Activated CD8-positive, alpha-beta T cell treated with anti-CD3 and anti-CD28 coated beads for 36 hours (primary cell): Measurements from ENCODE around the gene CPLANE1. TPM values are rescaled to one million over a fixed set of nuclear protein-coding genes. Genes with fewer than 3 reads are reported as not detected.
A peak's percentile ranks its signal among the peaks of the same experiment; 100 is the strongest.
"Not testable (repeated sequence)": the region's sequence is repeated elsewhere in the genome, so short reads cannot be mapped to it uniquely, and the experiment has no call there.

Source experiments
- ATAC-seq: fragments of 200-7000 bp; cut with Tn5 transposase; one replicate; pipeline ENCODE4 v1.10.0; 2021; ENCODE audit warnings: mild to moderate bottlenecking, moderate library complexity
- CTCF ChIA-PET: fragments of 350-600 bp; sonication (Branson Sonifier 250); formaldehyde crosslinking; loops from one replicate; lab custom pipeline; 2021; ENCODE audit warnings: antibody characterized with exemption; lab: Charles Lee
- POLR2A ChIA-PET: fragments of 350-600 bp; sonication (Branson Sonifier 250); formaldehyde crosslinking; loops from one replicate; lab custom pipeline; 2021; ENCODE audit warnings: antibody characterized with exemption; lab: Charles Lee
- DNase-seq: peaks from one replicate; pipeline ENCODE4 v3.0.0-alpha.2; 2020
- H3K27ac Mint-ChIP-seq: one replicate; pipeline ENCODE4 v1.8.0; 2021; ENCODE audit warnings: mild to moderate bottlenecking, mixed read lengths
- H3K27me3 Mint-ChIP-seq: one replicate; pipeline ENCODE4 v1.8.0; 2021; ENCODE audit warnings: mixed read lengths
- H3K36me3 Mint-ChIP-seq: one replicate; pipeline ENCODE4 v1.8.0; 2021; ENCODE audit warnings: low read depth, mixed read lengths
- H3K4me1 Mint-ChIP-seq: one replicate; pipeline ENCODE4 v1.8.0; 2021; ENCODE audit warnings: low read depth, mixed read lengths
- H3K4me3 Mint-ChIP-seq: one replicate; pipeline ENCODE4 v1.8.0; 2021; ENCODE audit warnings: mild to moderate bottlenecking, moderate library complexity, mixed read lengths
- H3K9me3 Mint-ChIP-seq: one replicate; pipeline ENCODE4 v1.8.0; 2021; ENCODE audit warnings: mixed read lengths
- CTCF ChIP-seq: fragments of 200-600 bp; IDR thresholded peaks from one replicate; pipeline ENCODE4 v1.8.0; 2022; ENCODE audit warnings: antibody characterized with exemption, mild to moderate bottlenecking
- intact Hi-C: fragments of 100-400 bp; cut with micrococcal nuclease; formaldehyde crosslinking; loops from one replicate; pipeline ENCODE4 v1.10.0; 2022
- total RNA-seq, 2 experiments: library from RNA; stranded (reverse); gene quantifications; one replicate each; pipeline ENCODE4 v1.2.3, GENCODE V29; 2021

CPLANE1 gene
- total RNA-seq, 2 experiments from 2014 or later: 4.8 to 4.9 TPM

GRCh38 chr5:37247496-37247895 lies 1.7 kb downstream of the CPLANE1 start:
- ChIA-PET CTCF (interaction anchor here (0.7 kb wide), 1 partner anchor 52 kb away, joined by 3 read pairs; no protein-coding TSS in a partner anchor), POLR2A (no interaction called here)
- no peaks in the 10 kb centered on the region for H3K27me3 Mint-ChIP-seq
- no peak for TF ChIP-seq CTCF
- peaks cover 13% of the 10 kb centered on the region for H3K4me1 Mint-ChIP-seq
- no peak for DNase-seq
- no peak overlapping the region for H3K27ac Mint-ChIP-seq
- no peaks in the 10 kb centered on the region for H3K36me3 Mint-ChIP-seq
- intact Hi-C loops: no loop called here
- ATAC-seq: no peak
- no peaks in the 10 kb centered on the region for H3K9me3 Mint-ChIP-seq
- H3K4me3 Mint-ChIP-seq: peak overlapping the region; percentile 47

DNA sequence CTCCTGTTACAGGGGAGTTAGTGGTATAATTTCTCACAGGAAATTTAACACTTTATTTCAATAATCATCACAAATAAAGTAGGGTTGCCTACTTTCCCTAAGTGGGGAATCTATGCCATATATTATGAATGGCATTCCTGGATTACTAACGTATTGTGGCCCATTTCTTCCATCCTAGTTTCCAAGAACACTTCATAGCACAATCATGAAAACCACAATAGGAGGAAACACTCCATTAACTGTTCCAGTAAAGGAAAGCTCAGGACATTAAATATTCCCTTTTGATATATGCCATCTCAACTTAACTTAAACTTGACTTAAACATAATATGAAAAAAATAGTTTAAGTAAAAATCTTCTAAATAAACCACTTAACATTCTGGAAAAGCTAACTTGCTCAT lies 2.1 kb downstream of the CPLANE1 start:
- DNase-seq (no peak), ATAC-seq (no peak)
- Mint-ChIP-seq H3K4me1 (peaks cover 13% of the 10 kb centered on the region), H3K4me3 (no peak overlapping the region), H3K36me3 (no peaks in the 10 kb centered on the region), H3K27me3 (no peaks in the 10 kb centered on the region), H3K9me3 (no peaks in the 10 kb centered on the region), H3K27ac (no peak overlapping the region)
- no peak for TF ChIP-seq CTCF
- ChIA-PET CTCF (interaction anchor here (0.7 kb wide), 1 partner anchor 51 kb away, joined by 3 read pairs; no protein-coding TSS in a partner anchor), POLR2A (interaction anchor here (1.2 kb wide), 1 partner anchor 9 kb away, joined by 3 read pairs; no protein-coding TSS in a partner anchor)
- intact Hi-C loops: no loop called here

- intact Hi-C loops: no loop called here
- Mint-ChIP-seq H3K27ac (no peak overlapping the region), H3K4me3 (no peak overlapping the region), H3K36me3 (peaks cover 49% of the 10 kb centered on the region), H3K4me1 (no peaks in the 10 kb centered on the region), H3K27me3 (no peaks in the 10 kb centered on the region), H3K9me3 (peaks cover 18% of the 10 kb centered on the region)
- CTCF ChIA-PET: no interaction called here
- POLR2A ChIA-PET: no interaction called here
- TF ChIP-seq CTCF: no peak
- DNase-seq: no peak
- ATAC-seq: no peak
Measured at GRCh38 chr5:37234288-37234687, 14.9 kb downstream of the CPLANE1 start.

DNA sequence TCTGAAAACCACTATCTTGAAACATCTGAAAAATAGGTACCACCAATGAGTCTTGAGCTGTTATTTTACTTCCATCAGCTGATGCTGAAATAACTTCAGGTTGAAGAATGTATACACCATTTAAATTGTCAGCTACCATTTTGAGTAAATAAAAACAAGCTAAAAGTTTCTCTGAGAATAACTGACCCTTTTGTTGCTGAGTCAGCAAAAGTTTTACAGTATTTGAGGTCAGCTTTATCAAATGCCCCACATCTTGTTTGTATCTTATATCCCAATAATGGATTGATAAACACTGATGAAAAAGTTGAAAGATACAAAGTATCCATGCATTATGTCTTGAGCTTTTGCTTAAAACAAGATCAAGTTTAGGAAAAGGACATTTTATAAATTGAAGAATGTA lies 22.8 kb downstream of the CPLANE1 start:
- TF ChIP-seq CTCF: no peak
- no peak overlapping the region for H3K4me3 Mint-ChIP-seq
- CTCF ChIA-PET: no interaction called here
- intact Hi-C loops: no loop called here
- POLR2A ChIA-PET: no interaction called here
- no peaks in the 10 kb centered on the region for H3K27me3 Mint-ChIP-seq
- DNase-seq: no peak
- ATAC-seq: no peak
- peaks cover 7% of the 10 kb centered on the region for H3K36me3 Mint-ChIP-seq
- H3K4me1 Mint-ChIP-seq: no peaks in the 10 kb centered on the region
- no peak overlapping the region for H3K27ac Mint-ChIP-seq
- H3K9me3 Mint-ChIP-seq: no peaks in the 10 kb centered on the region

- peaks cover 3% of the 10 kb centered on the region for H3K36me3 Mint-ChIP-seq
- POLR2A ChIA-PET: no interaction called here
Measured at GRCh38 chr5:37222181-37222580, 27.0 kb downstream of the CPLANE1 start.

DNA sequence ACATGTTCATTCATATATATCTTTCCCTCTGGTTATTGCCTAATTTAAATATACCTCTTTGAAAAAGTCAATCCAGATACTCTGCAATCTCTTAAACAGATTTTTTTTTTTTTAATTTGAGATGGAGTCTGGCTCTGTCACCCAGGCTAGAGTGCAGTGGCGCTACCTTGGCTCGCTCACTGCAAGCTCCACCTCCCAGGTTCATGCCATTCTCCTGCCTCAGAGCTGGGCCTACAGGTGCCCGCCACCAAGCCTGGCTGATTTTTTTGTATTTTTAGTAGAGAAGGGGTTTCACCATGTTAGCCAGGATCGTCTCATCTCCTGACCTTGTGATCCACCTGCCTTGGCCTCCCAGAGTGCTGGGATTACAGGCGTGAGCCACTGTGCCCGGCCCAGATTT lies 28.8 kb downstream of the CPLANE1 start:
- CTCF ChIA-PET: not testable (repeated sequence)

More at GRCh38 chr5:37222181-37222580, 27.0 kb downstream of the CPLANE1 start:
- intact Hi-C loops: no loop called here
- no peak overlapping the region for H3K27ac Mint-ChIP-seq
- no peaks in the 10 kb centered on the region for H3K9me3 Mint-ChIP-seq
- TF ChIP-seq CTCF: no peak
- H3K27me3 Mint-ChIP-seq: no peaks in the 10 kb centered on the region
- DNase-seq (no peak), ATAC-seq (no peak)
- H3K4me3 Mint-ChIP-seq: no peak overlapping the region
- H3K4me1 Mint-ChIP-seq: no peaks in the 10 kb centered on the region
- CTCF ChIA-PET: no interaction called here

DNA sequence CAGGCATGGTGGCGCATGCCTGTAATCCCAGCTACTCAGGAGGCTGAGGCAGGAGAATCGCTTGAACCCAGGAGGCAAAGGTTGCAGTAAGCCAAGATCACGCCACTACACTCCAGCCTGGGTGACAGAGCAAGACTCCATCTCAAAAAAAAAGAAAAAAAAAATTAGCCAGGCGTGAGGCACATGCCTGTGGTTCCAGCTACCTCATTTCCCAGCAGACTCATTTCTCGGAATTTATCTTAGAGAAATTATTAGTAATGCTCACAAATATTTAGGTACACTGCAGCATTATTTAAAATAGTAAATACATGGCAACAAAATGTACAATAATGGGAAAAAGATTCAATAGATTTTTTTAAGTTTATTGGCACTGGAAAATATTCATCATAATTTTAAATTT lies 29.8 kb downstream of the CPLANE1 start:
- H3K36me3 Mint-ChIP-seq, CTCF ChIA-PET, POLR2A ChIA-PET, H3K4me1 Mint-ChIP-seq, DNase-seq, ATAC-seq, H3K9me3 Mint-ChIP-seq, intact Hi-C loops, H3K4me3 Mint-ChIP-seq, H3K27ac Mint-ChIP-seq, H3K27me3 Mint-ChIP-seq: not testable (repeated sequence)

More for the DNA sequence above, 28.8 kb downstream of the CPLANE1 start:
- DNase-seq, H3K4me3 Mint-ChIP-seq, H3K9me3 Mint-ChIP-seq, ATAC-seq, H3K36me3 Mint-ChIP-seq, H3K4me1 Mint-ChIP-seq, H3K27ac Mint-ChIP-seq, H3K27me3 Mint-ChIP-seq, intact Hi-C loops, POLR2A ChIA-PET: not testable (repeated sequence)
